Liver (tissue), 9 donors: Measurements from ENCODE around the gene BOD1L2. TPM values are rescaled to one million over a fixed set of nuclear protein-coding genes. Genes with fewer than 3 reads are reported as not detected.

Experiments
- DNase-seq: peaks from one replicate; pipeline ENCODE4 v3.0.0-alpha.2; 2017; ENCODE audit warnings: low spot score
- H3K27ac ChIP-seq, 2 donors: one replicate each; pipeline ENCODE4 v1.7.0; 2013; ENCODE audit warnings: inconsistent platforms in 2 of 2, low read length in 2 of 2, control low read depth in 1 of 2, low read depth in 1 of 2, mild to moderate bottlenecking in 1 of 2
- H3K27me3 ChIP-seq, 4 donors: one replicate each; pipeline versions ENCODE4 v1.6.1 to v1.7.0; 2013; ENCODE audit warnings: low read length in 3 of 4, inconsistent platforms in 1 of 4, mild to moderate bottlenecking in 1 of 4, moderate library complexity in 1 of 4; ENCODE audit not compliant: control insufficient read depth in 4 of 4, insufficient read depth in 4 of 4
- H3K36me3 ChIP-seq, 4 donors: one replicate each; pipeline versions ENCODE4 v1.6.1 to v1.7.0; 2013; ENCODE audit warnings: low read length in 3 of 4, mild to moderate bottlenecking in 3 of 4, low read depth in 1 of 4, moderate library complexity in 1 of 4; ENCODE audit not compliant: control insufficient read depth in 4 of 4, insufficient read depth in 3 of 4
- H3K4me1 ChIP-seq, 4 donors: one replicate each; pipeline versions ENCODE4 v1.6.1 to v1.7.0; 2013; ENCODE audit warnings: low read length in 3 of 4, mild to moderate bottlenecking in 3 of 4, moderate library complexity in 1 of 4; ENCODE audit not compliant: control insufficient read depth in 4 of 4, insufficient read depth in 4 of 4
- H3K4me3 ChIP-seq, 3 donors: one replicate each; pipeline versions ENCODE4 v1.6.1 to v1.7.0; 2013; ENCODE audit warnings: low read length in 3 of 3, control low read depth in 1 of 3, low read depth in 1 of 3, mild to moderate bottlenecking in 1 of 3
- H3K9ac ChIP-seq, 2 donors: one replicate each; pipeline ENCODE4 v1.7.0; 2013; ENCODE audit warnings: low read length in 2 of 2, mild to moderate bottlenecking in 2 of 2, moderate library complexity in 2 of 2, control low read depth in 1 of 2, low read depth in 1 of 2
- H3K9me3 ChIP-seq, 4 donors: one replicate each; pipeline versions ENCODE4 v1.6.1 to v1.7.0; 2013; ENCODE audit warnings: low read length in 3 of 4; ENCODE audit not compliant: control insufficient read depth in 4 of 4
- ATF3 ChIP-seq: IDR thresholded peaks from 2 replicates; pipeline ENCODE4 v1.6.1; 2016; ENCODE audit warnings: antibody characterized with exemption
- CTCF ChIP-seq: fragments of 150-350 bp; IDR thresholded peaks from 2 replicates; pipeline ENCODE4 v1.5.1; 2017; ENCODE audit warnings: improper control_type of control experiment, low read depth, low read length; ENCODE audit not compliant: missing input control
- EGR1 ChIP-seq, 2 donors: IDR thresholded peaks; 2 replicates each; pipeline ENCODE4 v1.6.1; 2016 to 2018; ENCODE audit warnings: antibody characterized with exemption in 2 of 2, low read depth in 2 of 2
- FOXA1 ChIP-seq: IDR thresholded peaks from 2 replicates; pipeline ENCODE4 v1.6.1; 2016; ENCODE audit warnings: antibody characterized with exemption
- FOXA2 ChIP-seq: IDR thresholded peaks from 2 replicates; pipeline ENCODE4 v1.6.1; 2016; ENCODE audit warnings: antibody characterized with exemption
- GABPA ChIP-seq, 2 donors: IDR thresholded peaks in 1 of 2; conservative IDR thresholded peaks in 1 of 2; 2 replicates each; pipeline ENCODE4 v1.6.1; 2016; ENCODE audit warnings: antibody characterized with exemption in 2 of 2, mild to moderate bottlenecking in 1 of 2, moderate library complexity in 1 of 2
- HNF4A ChIP-seq, 2 donors: conservative IDR thresholded peaks; 2 replicates each; pipeline ENCODE4 v1.6.1; 2016; ENCODE audit warnings: antibody characterized with exemption in 2 of 2, mild to moderate bottlenecking in 2 of 2
- HNF4G ChIP-seq: IDR thresholded peaks from 2 replicates; pipeline ENCODE4 v1.6.1; 2016; ENCODE audit warnings: antibody characterized with exemption
- JUND ChIP-seq, 2 donors: IDR thresholded peaks; 2 replicates each; pipeline ENCODE4 v1.6.1; 2016; ENCODE audit warnings: antibody characterized with exemption in 2 of 2
- MAX ChIP-seq: IDR thresholded peaks from 2 replicates; pipeline ENCODE4 v1.6.1; 2016; ENCODE audit warnings: antibody characterized with exemption
- NR2F2 ChIP-seq: IDR thresholded peaks from 2 replicates; pipeline ENCODE4 v1.6.1; 2016; ENCODE audit warnings: antibody characterized with exemption
- RAD21 ChIP-seq, 2 donors: IDR thresholded peaks; 2 replicates each; pipeline ENCODE4 v1.6.1; 2016; ENCODE audit warnings: antibody characterized with exemption in 2 of 2, mild to moderate bottlenecking in 2 of 2
- REST ChIP-seq: IDR thresholded peaks from 2 replicates; pipeline ENCODE4 v1.6.1; 2016; ENCODE audit warnings: antibody characterized with exemption, mild to moderate bottlenecking
- RXRA ChIP-seq, 2 donors: IDR thresholded peaks; 2 replicates each; pipeline ENCODE4 v1.6.1; 2017 to 2018; ENCODE audit warnings: antibody characterized with exemption in 2 of 2, mild to moderate bottlenecking in 1 of 2
- SP1 ChIP-seq: IDR thresholded peaks from 2 replicates; pipeline ENCODE4 v1.6.1; 2018; ENCODE audit warnings: antibody characterized with exemption, mild to moderate bottlenecking
- TAF1 ChIP-seq: conservative IDR thresholded peaks from 2 replicates; pipeline ENCODE4 v1.6.1; 2016; ENCODE audit warnings: antibody characterized with exemption, mild to moderate bottlenecking
- YY1 ChIP-seq: IDR thresholded peaks from 2 replicates; pipeline ENCODE4 v1.6.1; 2016; ENCODE audit warnings: antibody characterized with exemption, mild to moderate bottlenecking
- ZBTB33 ChIP-seq: IDR thresholded peaks from 2 replicates; pipeline ENCODE4 v1.6.1; 2016; ENCODE audit warnings: antibody characterized with exemption
- polyA plus RNA-seq, 2 donors: library from polyadenylated mRNA; stranded (reverse) in 1 of 2; unstranded in 1 of 2; fragments of 200-250 nt in 1 of 2; fragments of >200 nt in 1 of 2; fragmentation: Nextera tagmentation in 1 of 2; extraction: Ambion mirVana in 1 of 2; gene quantifications; one replicate each; pipeline versions ENCODE4 v1.2.1 to v1.2.3, GENCODE V29; 2013 to 2015
- total RNA-seq, 2 donors: library from RNA; depleted of rRNA; stranded (reverse); fragments of >200 nt; gene quantifications; one replicate each; pipeline ENCODE4 v1.2.3, GENCODE V29; 2014
- donor health status: healthy.
- donor health status: healthy.
- donor health status: healthy.
- donor health status: healthy.
- donor health status: healthy.

BOD1L2 gene
- total and polyA plus RNA-seq, 4 donors: not detected

- H3K27me3 ChIP-seq: no peaks in the 10 kb centered on the region
Observed at GRCh38 chr18:57131782-57132181, 15.1 kb upstream of the BOD1L2 start.

More at GRCh38 chr18:57131782-57132181, 15.1 kb upstream of the BOD1L2 start:
- no peak for DNase-seq
- Histone ChIP-seq H3K4me1 (peaks cover 5 to 21% (median 12%) of the 10 kb centered on the region in 4 donors), H3K27ac (peak overlapping the region in 1 of 2 donors; percentile 37), H3K9me3 (no peaks in the 10 kb centered on the region), H3K36me3 (no peaks in the 10 kb centered on the region), H3K4me3 (no peak overlapping the region), H3K9ac (no peak overlapping the region)
- no peak for TF ChIP-seq NR2F2
- peak; percentile 56 to 89 for TF ChIP-seq RXRA (IDR thresholded peaks at IDR 0.05)
- TF ChIP-seq HNF4A (conservative IDR thresholded peaks at IDR 0.05): peak; percentile 67 to 83
- TF ChIP-seq ZBTB33: peak; percentile 75
- TF ChIP-seq REST: peak; percentile 92
- TF ChIP-seq FOXA1: no peak
- no peak for TF ChIP-seq TAF1
- TF ChIP-seq GABPA (IDR thresholded peaks at IDR 0.05 in 1 of 2, conservative IDR thresholded peaks at IDR 0.05 in 1 of 2): peak in 1 of 2 donors; percentile 48
- peak; percentile 98 for TF ChIP-seq MAX
- TF ChIP-seq SP1: peak; percentile 34
- TF ChIP-seq RAD21 (IDR thresholded peaks at IDR 0.05): peak; percentile 56 to 60
- no peak for TF ChIP-seq CTCF
- peak; percentile 71 for TF ChIP-seq FOXA2
- TF ChIP-seq YY1: peak; percentile 70
- TF ChIP-seq ATF3: peak; percentile 80
- TF ChIP-seq HNF4G: no peak
- TF ChIP-seq JUND (IDR thresholded peaks at IDR 0.05): peak; percentile 91 to 95
- peak in 1 of 2 donors; percentile 21 for TF ChIP-seq EGR1 (IDR thresholded peaks at IDR 0.05; ENCODE audit: low read depth in 2 of 2)
